Keratinocyte (primary cell): ENCODE data around the gene MORN5. TPM values are rescaled to one million over a fixed set of nuclear protein-coding genes. Genes with fewer than 3 reads are reported as not detected.

Source experiments
- DNase-seq: peaks from one replicate; pipeline ENCODE4 v3.0.0-alpha.2; 2011; ENCODE audit warnings: low read depth, missing footprints, low spot score
- FAIRE-seq: peaks from 2 replicates; lab custom pipeline; 2011; peaks lifted over from hg19 to GRCh38; lab: Jason Lieb, UNC
- H2AFZ ChIP-seq: 2 replicates; pipeline ENCODE4 v1.6.0; 2012; ENCODE audit warnings: low read length, control low read depth, inconsistent platforms; ENCODE audit not compliant: control insufficient read depth
- H3K27ac ChIP-seq: 2 replicates; pipeline ENCODE4 v1.5.1; 2011; ENCODE audit warnings: low read length; ENCODE audit not compliant: control insufficient read depth, insufficient read depth
- H3K27me3 ChIP-seq: 3 replicates; pipeline ENCODE4 v1.6.0; 2011; ENCODE audit warnings: low read length; ENCODE audit not compliant: control insufficient read depth, insufficient read depth; ENCODE audit errors: extremely low read depth
- H3K36me3 ChIP-seq, 2 experiments: 2 replicates in 1 of 2; 3 replicates in 1 of 2; pipeline ENCODE4 v1.5.1; 2011; ENCODE audit warnings: low read length in 2 of 2, mild to moderate bottlenecking in 1 of 2; ENCODE audit not compliant: control insufficient read depth in 2 of 2, insufficient read depth in 2 of 2; ENCODE audit errors: extremely low read depth in 1 of 2
- H3K4me1 ChIP-seq: 3 replicates; pipeline ENCODE4 v1.5.1; 2011; ENCODE audit warnings: low read length; ENCODE audit not compliant: control insufficient read depth, insufficient read depth; ENCODE audit errors: extremely low read depth
- H3K4me2 ChIP-seq: 3 replicates; pipeline ENCODE4 v1.6.0; 2011; ENCODE audit warnings: low read depth, low read length; ENCODE audit not compliant: control insufficient read depth, insufficient read depth; ENCODE audit errors: extremely low read depth
- H3K4me3 ChIP-seq, 3 experiments: fragments of 200-600 bp in 1 of 3; sonication (generic) in 1 of 3; 2 replicates in 2 of 3; 3 replicates in 1 of 3; pipeline ENCODE4 v1.5.1; 2011 to 2016; ENCODE audit warnings: low read length in 3 of 3, mild to moderate bottlenecking in 3 of 3, control low read depth in 2 of 3, inconsistent platforms in 1 of 3, low read depth in 1 of 3, mixed read lengths in 1 of 3, mixed run types in 1 of 3, moderate library complexity in 1 of 3; ENCODE audit not compliant: control insufficient read depth in 2 of 3, insufficient read depth in 2 of 3; ENCODE audit errors: extremely low read depth in 1 of 3
- H3K79me2 ChIP-seq: 2 replicates; pipeline ENCODE4 v1.6.0; 2012; ENCODE audit warnings: low read length; ENCODE audit not compliant: control insufficient read depth, insufficient read depth
- H3K9ac ChIP-seq: 3 replicates; pipeline ENCODE4 v1.6.0; 2011; ENCODE audit warnings: low read length; ENCODE audit not compliant: control insufficient read depth, insufficient read depth; ENCODE audit errors: extremely low read depth
- H3K9me1 ChIP-seq: 3 replicates; pipeline ENCODE4 v1.6.0; 2011; ENCODE audit warnings: low read length; ENCODE audit not compliant: control insufficient read depth, insufficient read depth; ENCODE audit errors: extremely low read depth
- H3K9me3 ChIP-seq: 2 replicates; pipeline ENCODE4 v1.5.1; 2012; ENCODE audit warnings: low read depth, low read length; ENCODE audit not compliant: control insufficient read depth
- H4K20me1 ChIP-seq: 3 replicates; pipeline ENCODE4 v1.6.0; 2011; ENCODE audit warnings: low read length; ENCODE audit not compliant: control insufficient read depth, insufficient read depth; ENCODE audit errors: extremely low read depth
- EZH2 ChIP-seq: IDR thresholded peaks from one replicate; pipeline ENCODE4 v1.6.1; 2012; ENCODE audit warnings: inconsistent platforms, mild to moderate bottlenecking, low read length, moderate library complexity
- dilution Hi-C: fragments of 300-500 bp; cut with MboI; formaldehyde crosslinking; loops from one replicate; pipeline ENCODE4 v1.7.0; 2020; ENCODE audit warnings: low sequenced_read_pairs; ENCODE audit not compliant: extremely low pct_ligation_motif_present
- polyA plus RNA-seq, 5 experiments: library from polyadenylated mRNA; depleted of rRNA in 3 of 5; stranded (reverse) in 3 of 5; stranded (forward) in 1 of 5; unstranded in 1 of 5; fragments of >200 nt; gene quantifications; 1 replicate in 1 of 5; 2 replicates in 3 of 5; 3 replicates in 1 of 5; pipeline versions ENCODE4 v1.2.1 to v1.2.3, GENCODE V29; 2011 to 2012; ENCODE audit warnings: missing spikeins in 2 of 5, low read depth in 1 of 5, low replicate concordance in 1 of 5
- TF ChIP-seq, protein P1 (sequence below), 3 experiments: IDR thresholded peaks in 1 of 3; conservative IDR thresholded peaks in 1 of 3; optimal IDR thresholded peaks in 1 of 3; 2 replicates in 2 of 3; 3 replicates in 1 of 3; pipeline versions ENCODE3 to v1.5.1; 2011; ENCODE audit warnings: low read length in 3 of 3, mild to moderate bottlenecking in 3 of 3, moderate library complexity in 2 of 3, control low read depth in 1 of 3, inconsistent platforms in 1 of 3; ENCODE audit not compliant: insufficient read depth in 2 of 3; ENCODE audit errors: extremely low read depth in 1 of 3

Gene MORN5
- polyA plus RNA-seq, 1 donor (not counting 4 experiments of a cell fraction or from before 2014, with no cell fraction given): not detected

DNA sequence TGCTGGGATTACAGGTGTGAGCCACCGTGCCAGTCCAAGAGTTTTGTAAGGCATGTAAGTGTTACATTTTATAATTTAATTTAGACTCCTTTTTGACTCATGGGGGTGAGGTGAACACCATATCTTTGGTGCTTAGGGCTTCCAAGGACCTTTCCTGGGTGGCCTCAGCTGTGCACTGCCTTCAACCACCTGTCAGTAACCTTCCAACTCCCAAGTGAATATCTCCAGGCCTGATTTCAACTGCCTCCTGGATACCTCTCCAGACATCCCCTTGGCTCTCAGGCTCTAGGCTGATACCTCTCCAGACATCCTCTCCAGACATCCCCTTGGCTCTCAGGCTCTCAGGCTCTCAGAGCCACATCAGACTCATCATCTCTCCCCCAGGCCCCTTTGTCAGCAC lies 35.7 kb upstream of the MORN5 start:
- no peak overlapping the region for H3K27ac ChIP-seq
- H3K4me3 ChIP-seq: no peak overlapping the region
- no peaks in the 10 kb centered on the region for H3K9me3 ChIP-seq
- peaks cover 22% of the 10 kb centered on the region for H3K4me1 ChIP-seq
- FAIRE-seq (no peak), DNase-seq (no peak)
- H3K9me1 ChIP-seq: no peaks in the 10 kb centered on the region
- dilution Hi-C loops: no loop called here
- no peaks in the 10 kb centered on the region for H3K36me3 ChIP-seq
- TF ChIP-seq, protein P1, sequence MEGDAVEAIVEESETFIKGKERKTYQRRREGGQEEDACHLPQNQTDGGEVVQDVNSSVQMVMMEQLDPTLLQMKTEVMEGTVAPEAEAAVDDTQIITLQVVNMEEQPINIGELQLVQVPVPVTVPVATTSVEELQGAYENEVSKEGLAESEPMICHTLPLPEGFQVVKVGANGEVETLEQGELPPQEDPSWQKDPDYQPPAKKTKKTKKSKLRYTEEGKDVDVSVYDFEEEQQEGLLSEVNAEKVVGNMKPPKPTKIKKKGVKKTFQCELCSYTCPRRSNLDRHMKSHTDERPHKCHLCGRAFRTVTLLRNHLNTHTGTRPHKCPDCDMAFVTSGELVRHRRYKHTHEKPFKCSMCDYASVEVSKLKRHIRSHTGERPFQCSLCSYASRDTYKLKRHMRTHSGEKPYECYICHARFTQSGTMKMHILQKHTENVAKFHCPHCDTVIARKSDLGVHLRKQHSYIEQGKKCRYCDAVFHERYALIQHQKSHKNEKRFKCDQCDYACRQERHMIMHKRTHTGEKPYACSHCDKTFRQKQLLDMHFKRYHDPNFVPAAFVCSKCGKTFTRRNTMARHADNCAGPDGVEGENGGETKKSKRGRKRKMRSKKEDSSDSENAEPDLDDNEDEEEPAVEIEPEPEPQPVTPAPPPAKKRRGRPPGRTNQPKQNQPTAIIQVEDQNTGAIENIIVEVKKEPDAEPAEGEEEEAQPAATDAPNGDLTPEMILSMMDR (optimal IDR thresholded peaks at IDR 0.05 in 1 of 3, IDR thresholded peaks at IDR 0.05 in 1 of 3, conservative IDR thresholded peaks at IDR 0.05 in 1 of 3; ENCODE audit: extremely low read depth in 1 of 3, insufficient read depth in 2 of 3, low read length in 3 of 3): no peak
- TF ChIP-seq EZH2: no peak
- no peaks in the 10 kb centered on the region for H3K79me2 ChIP-seq
- no peak overlapping the region for H2AFZ ChIP-seq
- no peak overlapping the region for H3K4me2 ChIP-seq
- H4K20me1 ChIP-seq: no peaks in the 10 kb centered on the region
- no peak overlapping the region for H3K9ac ChIP-seq
- H3K27me3 ChIP-seq: peaks cover 3% of the 10 kb centered on the region

DNA sequence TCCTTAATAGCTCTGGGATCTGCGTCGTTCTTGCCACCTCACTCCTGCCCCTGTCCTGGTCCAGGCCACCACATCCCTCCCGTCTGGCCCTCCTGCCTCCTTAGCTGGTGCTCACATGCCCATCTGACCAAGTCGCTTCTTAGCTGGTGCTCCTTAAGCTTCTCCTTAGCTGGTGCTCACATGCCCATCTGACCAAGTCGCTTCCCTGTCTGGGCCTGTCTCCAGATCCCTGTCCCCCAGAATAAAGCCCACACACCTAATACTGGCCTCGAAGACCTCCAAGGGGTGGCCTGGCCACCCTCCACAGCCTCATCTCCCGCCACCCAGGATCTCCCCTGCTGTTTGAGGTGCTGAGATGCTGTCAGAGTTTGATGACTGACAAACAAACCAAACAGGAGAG lies 35.2 kb upstream of the MORN5 start:
- dilution Hi-C loops: no loop called here
- Histone ChIP-seq H3K27ac (no peak overlapping the region), H3K4me3 (no peak overlapping the region), H3K36me3 (no peaks in the 10 kb centered on the region), H3K27me3 (peaks cover 3% of the 10 kb centered on the region), H3K9me1 (no peaks in the 10 kb centered on the region), H3K79me2 (no peaks in the 10 kb centered on the region), H2AFZ (no peak overlapping the region), H3K9ac (no peak overlapping the region), H3K4me2 (no peak overlapping the region), H4K20me1 (no peaks in the 10 kb centered on the region), H3K9me3 (no peaks in the 10 kb centered on the region), H3K4me1 (peaks cover 22% of the 10 kb centered on the region)
- FAIRE-seq (no peak), DNase-seq (no peak)
- no peak for TF ChIP-seq EZH2
- TF ChIP-seq, protein P1 (optimal IDR thresholded peaks at IDR 0.05 in 1 of 3, IDR thresholded peaks at IDR 0.05 in 1 of 3, conservative IDR thresholded peaks at IDR 0.05 in 1 of 3; ENCODE audit: extremely low read depth in 1 of 3, insufficient read depth in 2 of 3, low read length in 3 of 3): no peak
